NCI-H2196 treated with DMSO at 0.1 percent for 48 hours (cell line): ENCODE data around the gene PRKAG2.

ENCODE experiments used
- DNase-seq: peaks from one replicate; lab custom pipeline; 2025; ENCODE audit not compliant: unreplicated experiment; lab: John Stamatoyannopoulos, UW

PRKAG2 gene

DNA sequence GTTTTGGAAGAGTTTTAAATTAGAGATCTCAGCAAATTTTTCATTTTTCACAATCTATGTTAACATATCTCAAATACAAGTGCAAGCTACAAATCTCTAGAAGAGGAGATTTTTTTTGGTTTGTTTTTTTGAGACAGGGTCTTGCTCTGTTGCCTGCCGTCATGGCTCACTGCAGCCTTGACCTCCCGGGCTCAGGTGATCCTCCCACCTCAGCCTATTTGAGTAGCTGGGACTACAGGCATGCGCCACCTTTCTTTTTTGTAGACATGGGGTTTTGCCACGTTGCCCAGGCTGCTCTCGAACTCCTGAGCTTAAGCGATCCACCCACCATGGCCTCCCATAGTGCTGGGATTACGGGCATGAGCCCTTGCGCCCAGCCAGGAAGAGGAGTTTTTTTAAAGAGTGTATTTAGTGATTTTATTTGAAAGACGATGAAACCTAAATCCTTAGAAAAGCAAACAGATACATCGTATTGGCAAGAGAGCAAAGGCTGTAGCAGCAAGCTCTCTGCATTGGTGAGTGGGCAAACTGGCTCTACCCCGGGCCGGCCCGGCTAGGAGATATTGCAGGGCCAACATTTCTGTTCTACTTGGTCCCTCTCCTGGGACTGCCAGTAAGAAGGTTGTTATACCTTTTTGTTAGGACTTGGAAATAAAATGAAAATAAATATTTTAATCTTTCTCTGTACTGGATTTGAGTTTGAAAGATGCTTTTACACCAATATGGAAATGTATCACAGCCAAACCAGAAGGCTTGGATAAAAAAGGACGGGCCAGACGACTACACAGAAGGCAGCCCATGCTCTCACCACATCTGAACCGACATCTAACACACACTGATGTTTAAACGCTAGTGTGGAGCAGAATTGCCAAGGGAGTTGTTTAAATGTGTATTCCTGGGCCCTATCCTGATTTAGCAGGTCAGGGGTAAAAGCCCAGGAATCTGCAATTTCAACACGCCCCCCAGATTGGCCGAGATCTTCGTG, 307.7 kb downstream of the PRKAG2 start:
- DNase-seq, result no peak

DNA sequence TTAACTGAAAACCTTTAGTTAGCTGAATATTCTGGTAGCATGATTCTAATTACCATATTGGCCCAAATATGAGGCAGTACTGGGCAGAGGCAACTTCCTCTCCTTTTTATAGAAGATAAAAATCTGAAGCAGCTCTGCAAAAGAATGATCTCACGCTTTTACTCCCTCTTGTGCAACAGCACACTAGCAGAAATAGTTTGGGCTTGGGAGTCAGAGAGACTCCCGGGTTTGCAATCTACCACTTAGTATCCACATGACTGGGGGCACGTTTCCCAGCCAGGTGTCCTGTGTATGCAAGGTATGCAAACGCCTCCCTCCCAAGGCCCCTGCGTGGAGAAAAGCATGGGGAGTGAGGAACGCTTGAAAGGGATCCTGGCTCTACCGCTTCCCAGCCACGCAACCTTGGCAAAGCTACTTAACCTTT, 310.0 kb downstream of the PRKAG2 start:
- no peak for DNase-seq

- no peak for DNase-seq
These were observed 311.4 kb downstream of the PRKAG2 start for GRCh38 chr7:151565541-151565940.

- DNase-seq, result no peak
These were observed 316.7 kb downstream of the PRKAG2 start for GRCh38 chr7:151560243-151560642.

DNA sequence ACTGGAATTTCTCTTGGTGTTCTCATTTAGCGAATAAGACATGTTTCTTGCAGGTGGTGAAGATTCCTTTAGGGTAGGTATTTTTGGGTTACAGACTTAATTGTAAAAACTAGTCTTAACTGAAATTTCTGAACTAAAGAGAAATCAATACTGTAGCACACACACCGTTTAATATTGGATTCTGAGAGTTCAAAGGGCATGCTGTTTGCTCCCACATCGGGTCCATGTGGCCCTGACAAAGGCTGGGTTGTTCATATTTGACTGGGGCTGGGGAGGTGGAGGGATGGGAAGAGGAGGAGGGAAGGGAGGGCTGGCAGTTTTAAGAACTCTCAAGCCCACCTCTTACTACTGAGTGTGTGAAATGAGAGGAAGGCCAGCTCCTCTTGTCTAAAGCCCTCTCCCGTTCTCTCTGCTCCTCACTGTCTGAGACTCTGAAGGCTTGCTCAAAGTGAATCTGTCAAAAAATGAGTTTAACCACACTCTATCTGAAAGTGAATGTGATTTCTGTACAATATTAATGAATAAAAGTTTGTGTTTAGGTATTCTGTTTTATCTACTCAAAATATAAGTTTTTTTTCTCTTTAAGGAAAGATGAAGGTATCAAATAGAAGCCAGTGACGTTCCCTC, 317.2 kb downstream of the PRKAG2 start:
- no peak for DNase-seq

- DNase-seq, result no peak
These were observed 318.3 kb downstream of the PRKAG2 start for GRCh38 chr7:151558575-151558974.

DNA sequence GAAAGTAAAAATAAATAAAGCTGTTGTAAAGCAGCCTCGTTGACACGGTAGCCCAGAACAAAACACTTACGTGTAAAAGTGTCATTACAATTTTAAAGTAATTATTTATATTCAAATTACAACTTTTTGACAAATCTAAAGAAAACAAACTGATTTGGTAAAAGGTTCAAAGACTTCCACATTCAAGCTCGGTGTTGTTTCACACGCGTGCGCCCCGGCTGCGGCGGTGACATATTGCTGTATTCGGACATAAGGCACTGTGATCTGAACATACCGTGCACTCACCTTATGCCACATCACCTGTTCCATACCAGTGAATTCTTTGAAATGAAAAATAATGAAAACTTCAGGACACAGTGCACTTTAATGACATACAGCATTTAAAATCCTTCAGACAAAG, 320.3 kb downstream of the PRKAG2 start:
- DNase-seq, result no peak

GRCh38 chr7:151553356-151553755, 323.6 kb downstream of the PRKAG2 start:
- no peak for DNase-seq

- peak; percentile 37 for DNase-seq
These were observed 324.4 kb downstream of the PRKAG2 start for GRCh38 chr7:151552352-151553028.

- DNase-seq, result no peak
These were observed 325.1 kb downstream of the PRKAG2 start for GRCh38 chr7:151551820-151552219.

GRCh38 chr7:151550656-151551286, 326.1 kb downstream of the PRKAG2 start:
- peak; percentile 5 for DNase-seq

DNA sequence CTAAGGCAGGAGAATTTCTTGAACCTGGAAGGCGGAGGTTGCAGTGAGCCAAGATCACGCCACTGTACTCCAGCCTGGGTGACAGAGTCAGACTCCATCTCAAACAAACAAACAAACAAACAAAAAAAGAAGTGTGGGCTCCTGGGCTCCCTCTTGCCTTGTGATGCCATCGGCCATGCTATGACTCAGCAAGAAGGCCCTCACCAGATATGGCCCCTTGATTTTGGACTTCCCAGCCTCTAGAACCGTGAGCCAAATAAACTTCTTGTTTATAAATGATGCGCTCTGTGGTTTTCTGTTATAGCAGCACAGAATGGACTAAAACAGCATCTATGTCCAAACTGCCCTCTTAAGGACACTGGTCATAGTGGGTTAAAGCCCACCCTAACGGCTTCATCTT, 327.3 kb downstream of the PRKAG2 start:
- DNase-seq, result no peak

DNA sequence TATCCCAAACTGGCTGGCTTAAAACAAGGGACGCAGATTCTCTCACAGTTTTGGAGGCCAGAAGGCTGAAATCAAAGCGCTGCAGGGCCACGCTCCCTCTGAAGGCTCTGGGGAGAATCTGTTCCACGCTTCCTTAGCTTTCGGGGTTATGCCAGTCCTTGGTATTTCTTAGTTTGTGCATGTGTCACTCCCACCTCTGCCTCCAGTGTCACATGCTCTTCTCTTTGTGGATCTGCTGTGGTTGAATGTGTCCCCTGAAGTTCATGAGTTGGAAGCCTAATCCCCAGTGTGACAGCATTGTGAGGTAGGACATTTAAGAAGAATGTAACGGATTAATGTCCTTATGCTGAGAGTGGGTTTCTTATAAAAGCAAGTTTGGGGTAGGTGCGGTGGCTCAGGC, 327.8 kb downstream of the PRKAG2 start:
- no peak for DNase-seq

DNA sequence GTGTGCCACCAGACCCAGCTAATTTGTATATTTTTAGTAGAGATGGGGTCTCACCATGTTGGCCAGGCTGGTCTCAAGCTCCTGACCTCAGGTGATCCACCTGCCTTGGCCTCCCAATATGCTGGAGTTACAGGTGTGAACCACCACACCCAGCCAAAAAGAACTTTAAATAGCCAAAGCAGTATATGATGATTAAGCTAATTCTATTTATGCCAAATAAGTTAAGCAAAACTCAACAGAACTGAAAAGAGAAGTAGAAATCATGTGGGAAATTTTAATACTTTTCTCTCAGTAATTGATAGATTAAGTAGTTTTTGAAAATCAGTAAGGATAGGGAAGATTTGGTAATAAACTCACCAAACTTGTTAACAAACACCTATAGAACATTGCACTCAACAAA, 332.7 kb downstream of the PRKAG2 start:
- DNase-seq, result no peak

DNA sequence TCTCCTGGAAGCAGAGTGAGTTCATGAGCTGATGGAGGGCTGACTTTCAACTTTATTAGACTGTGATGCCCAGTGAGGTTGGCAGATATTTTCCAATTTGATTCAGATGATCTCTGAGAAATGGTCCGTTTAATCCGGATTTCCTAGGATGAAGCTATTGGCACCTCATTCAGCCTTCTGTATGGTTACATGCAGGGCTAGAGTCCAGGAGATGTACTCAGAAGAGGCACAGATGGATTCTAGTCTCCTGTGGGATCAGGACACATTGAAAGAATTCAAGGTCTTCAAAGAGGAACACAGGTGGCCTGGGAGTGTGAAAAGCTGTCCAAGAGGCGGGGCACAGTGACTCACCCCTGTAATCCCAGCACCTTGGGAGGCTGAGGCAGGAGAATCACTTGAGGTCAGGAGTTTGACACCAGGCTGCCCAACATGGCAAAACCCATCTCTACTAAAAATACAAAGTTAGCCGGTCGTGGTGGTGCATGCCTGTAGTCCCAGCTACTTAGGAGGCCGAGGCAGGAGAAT, 334.2 kb downstream of the PRKAG2 start:
- DNase-seq, result no peak

DNA sequence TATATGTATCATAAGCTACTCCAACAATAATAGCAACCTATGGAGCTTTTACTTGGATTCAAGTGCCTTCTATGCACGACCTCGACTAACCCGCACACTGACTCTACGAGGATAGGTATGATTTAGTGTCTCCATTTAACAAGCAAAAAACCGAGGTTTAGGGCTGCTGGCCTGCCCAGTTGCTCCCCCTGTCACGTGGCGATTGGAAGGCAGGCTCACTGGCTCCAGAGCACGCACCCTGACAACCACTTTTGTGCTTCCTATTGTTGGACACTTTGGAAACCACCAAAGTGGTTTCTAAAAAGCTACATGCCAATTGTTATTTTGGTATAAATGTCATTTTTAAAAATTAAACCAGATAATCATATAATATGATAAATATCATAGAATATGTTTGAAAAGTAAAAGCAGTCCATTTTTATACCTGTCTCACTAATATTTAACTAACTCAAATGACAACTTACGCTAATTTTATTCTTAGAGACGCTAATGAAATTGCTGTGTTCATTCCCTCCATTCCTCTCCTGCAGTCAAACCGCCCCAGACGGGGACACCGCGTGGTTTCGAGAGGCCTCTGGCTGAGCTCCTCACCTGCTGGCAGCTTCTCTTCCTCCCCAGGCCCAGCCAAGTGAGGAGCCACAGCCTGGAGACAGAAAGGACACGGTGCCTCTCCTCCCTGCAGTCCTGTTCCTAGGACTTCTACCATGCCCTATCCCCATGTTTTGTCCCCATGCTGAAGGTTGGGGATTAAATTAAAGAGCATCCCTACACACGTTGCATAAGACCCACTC, 335.0 kb downstream of the PRKAG2 start:
- DNase-seq, result no peak

- no peak for DNase-seq
These were observed 336.8 kb downstream of the PRKAG2 start for GRCh38 chr7:151540146-151540545.

- peak; percentile 71 for DNase-seq
These were observed 337.7 kb downstream of the PRKAG2 start for GRCh38 chr7:151539088-151539671.

DNA sequence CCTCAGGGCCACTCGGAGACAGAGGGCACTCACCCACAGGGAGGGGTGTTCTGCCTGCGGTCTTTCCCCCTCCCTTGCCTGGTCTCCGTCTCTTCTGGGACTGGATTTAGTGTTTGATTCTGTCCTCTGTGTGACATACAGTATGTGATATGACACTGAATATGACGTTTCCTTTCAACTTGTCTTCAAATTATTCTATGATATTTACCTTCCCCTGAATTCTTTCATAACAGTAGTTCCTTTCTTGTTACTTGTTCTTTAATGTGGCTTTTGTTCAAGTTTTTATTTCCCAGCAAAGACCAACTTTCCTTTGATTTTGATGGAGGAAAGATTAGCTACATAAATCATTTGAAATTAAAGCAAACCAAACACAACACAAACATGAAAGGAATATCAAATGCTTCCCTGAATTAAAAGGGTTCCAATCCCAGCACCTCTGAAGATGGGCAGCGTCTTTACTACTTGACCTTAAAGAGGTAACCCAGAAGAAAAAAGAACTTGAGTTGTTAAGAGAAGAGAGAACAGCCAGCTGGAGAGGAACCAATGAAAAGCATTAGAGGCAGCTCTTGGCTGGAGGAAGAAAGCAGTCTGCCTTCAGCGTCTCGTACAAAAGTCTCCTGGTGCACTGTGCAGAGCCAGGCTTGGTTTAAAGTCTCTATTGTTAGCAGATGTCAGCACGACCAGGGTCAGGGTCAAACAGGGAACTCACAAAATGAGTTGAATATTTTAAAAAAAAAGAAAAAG, 338.9 kb downstream of the PRKAG2 start:
- DNase-seq, result no peak
